IPS DF 6.9 (cell line): ENCODE measurements around the gene TNFRSF8.

Experiments used
- DNase-seq: peaks from one replicate; pipeline ENCODE4 v3.0.0-alpha.2; 2013; ENCODE audit warnings: low read depth, low spot score
- H3K27ac ChIP-seq: one replicate; pipeline ENCODE4 v1.5.1; 2013; ENCODE audit warnings: low read length, control low read depth
- H3K27me3 ChIP-seq: 2 replicates; pipeline ENCODE4 v1.6.1; 2013; ENCODE audit warnings: mild to moderate bottlenecking, low read length; ENCODE audit not compliant: control insufficient read depth, insufficient read depth
- H3K36me3 ChIP-seq: 2 replicates; pipeline ENCODE4 v1.6.1; 2013; ENCODE audit warnings: low read length; ENCODE audit not compliant: control insufficient read depth, insufficient read depth
- H3K4me1 ChIP-seq: 2 replicates; pipeline ENCODE4 v1.6.1; 2013; ENCODE audit warnings: low read length; ENCODE audit not compliant: control insufficient read depth, insufficient read depth
- H3K4me3 ChIP-seq: 2 replicates; pipeline ENCODE4 v1.5.1; 2013; ENCODE audit warnings: mild to moderate bottlenecking, low read length
- H3K9me3 ChIP-seq: 2 replicates; pipeline ENCODE4 v1.6.1; 2013; ENCODE audit warnings: low read length, inconsistent platforms; ENCODE audit not compliant: control insufficient read depth, insufficient read depth
- WGBS: extraction: QIAGEN DNeasy Blood & Tissue Kit; methylation state at CpG from one replicate; pipeline ENCODE4 v1.1.7; 2013; ENCODE audit warnings: mixed read lengths, missing lambda C conversion rate; ENCODE audit not compliant: insufficient read length, insufficient coverage; 5-methylcytosine and 5-hydroxymethylcytosine counted together

The TNFRSF8 gene

DNA sequence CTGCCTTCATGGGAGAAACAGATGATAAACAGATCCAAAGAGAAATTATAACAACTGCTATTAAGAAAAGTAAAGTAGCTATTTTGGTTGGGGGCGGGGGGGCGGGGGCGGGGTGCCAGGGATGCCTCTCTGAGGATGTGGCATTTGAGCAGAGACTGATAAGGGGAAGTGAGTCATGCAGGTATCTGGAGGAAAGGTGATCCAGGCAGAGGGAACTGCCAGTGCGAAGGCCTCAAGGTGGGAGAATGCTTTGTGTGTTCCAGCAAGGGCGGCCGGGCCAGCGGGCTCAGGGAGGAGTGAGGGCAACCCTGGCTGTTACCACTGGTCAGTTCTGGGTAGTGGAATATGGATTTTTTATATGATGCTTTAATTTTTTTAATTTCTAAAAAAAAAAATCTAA, 96.7 kb downstream of the TNFRSF8 start:
- peaks cover 3% of the 10 kb centered on the region; the same call in 1 of the 2 replicates for H3K4me1 ChIP-seq
- no peak for DNase-seq
- H3K27me3 ChIP-seq, result no peaks in the 10 kb centered on the region
- no peak overlapping the region for H3K4me3 ChIP-seq
- no peak overlapping the region for H3K27ac ChIP-seq
- H3K9me3 ChIP-seq, result no peaks in the 10 kb centered on the region
- H3K36me3 ChIP-seq, result no peaks in the 10 kb centered on the region
- WGBS, result no CpG with 5 or more reads among the region's 7 CpGs

DNA sequence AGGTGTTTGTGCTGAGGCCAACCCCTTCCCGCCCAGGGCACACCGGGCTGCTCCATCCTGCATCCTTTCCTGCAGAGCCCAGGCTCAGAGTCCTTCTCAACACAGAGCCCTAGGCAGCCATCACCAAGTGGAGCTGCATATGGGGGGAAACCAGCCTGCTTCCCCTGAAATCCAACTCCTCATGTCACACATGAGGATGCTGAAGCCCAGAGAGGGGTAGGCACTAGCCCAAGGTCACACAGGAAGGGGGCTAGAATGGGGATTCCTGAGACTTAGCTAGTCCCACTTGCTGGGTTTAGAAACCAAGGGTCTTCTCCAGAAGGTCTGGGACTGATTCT, 98.2 kb downstream of the TNFRSF8 start:
- peaks cover 3% of the 10 kb centered on the region; the same call in 1 of the 2 replicates for H3K4me1 ChIP-seq
- WGBS, result no CpG with 5 or more reads among the region's 2 CpGs
- no peaks in the 10 kb centered on the region for H3K36me3 ChIP-seq
- H3K4me3 ChIP-seq, result no peak overlapping the region
- DNase-seq, result no peak
- H3K9me3 ChIP-seq, result no peaks in the 10 kb centered on the region
- no peak overlapping the region for H3K27ac ChIP-seq
- no peaks in the 10 kb centered on the region for H3K27me3 ChIP-seq

DNA sequence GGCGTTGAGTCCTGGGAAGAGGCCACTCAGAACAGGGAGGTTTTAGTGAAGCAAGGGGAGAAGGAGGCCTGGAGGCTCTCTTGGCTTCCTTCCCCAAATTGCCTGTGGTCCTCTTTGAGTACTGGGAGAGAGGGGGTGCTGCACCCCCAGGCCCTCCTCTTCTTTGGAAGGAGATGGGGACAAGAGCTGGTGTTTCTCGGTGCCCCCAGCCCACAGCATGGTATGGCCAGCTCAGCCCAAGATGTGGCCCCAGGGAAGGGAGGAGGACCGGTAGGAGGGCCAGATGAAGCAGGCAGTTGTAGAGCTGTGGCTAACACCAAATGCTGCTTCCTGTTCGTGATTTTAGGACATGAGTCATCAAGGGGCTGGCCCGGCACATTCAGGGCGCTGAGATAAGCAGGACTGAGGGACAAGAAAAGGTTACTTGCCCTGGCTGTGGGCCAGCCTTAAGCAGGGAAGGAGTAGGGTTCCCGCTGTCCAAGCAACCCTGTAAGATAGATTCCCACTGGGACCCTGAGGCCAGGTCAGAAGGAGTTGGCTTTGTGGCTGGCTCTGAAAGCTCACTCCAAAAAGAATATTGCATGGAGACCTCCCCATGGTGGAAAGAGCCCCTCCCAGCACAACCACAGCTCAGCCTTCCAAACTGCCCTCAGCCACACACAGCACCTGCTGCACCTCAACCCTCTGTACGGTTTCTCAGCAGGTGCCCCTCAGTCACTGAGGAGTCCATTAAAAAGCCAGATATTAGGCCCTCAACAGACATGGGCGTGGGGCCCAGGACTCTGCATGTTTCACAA, 98.8 kb downstream of the TNFRSF8 start:
- no CpG with 5 or more reads among the region's 9 CpGs for WGBS
- no peaks in the 10 kb centered on the region for H3K36me3 ChIP-seq
- H3K4me1 ChIP-seq, result peaks cover 3% of the 10 kb centered on the region; the same call in 1 of the 2 replicates
- H3K27me3 ChIP-seq, result no peaks in the 10 kb centered on the region
- H3K27ac ChIP-seq, result no peak overlapping the region
- DNase-seq, result no peak
- H3K9me3 ChIP-seq, result no peaks in the 10 kb centered on the region
- H3K4me3 ChIP-seq, result no peak overlapping the region

DNA sequence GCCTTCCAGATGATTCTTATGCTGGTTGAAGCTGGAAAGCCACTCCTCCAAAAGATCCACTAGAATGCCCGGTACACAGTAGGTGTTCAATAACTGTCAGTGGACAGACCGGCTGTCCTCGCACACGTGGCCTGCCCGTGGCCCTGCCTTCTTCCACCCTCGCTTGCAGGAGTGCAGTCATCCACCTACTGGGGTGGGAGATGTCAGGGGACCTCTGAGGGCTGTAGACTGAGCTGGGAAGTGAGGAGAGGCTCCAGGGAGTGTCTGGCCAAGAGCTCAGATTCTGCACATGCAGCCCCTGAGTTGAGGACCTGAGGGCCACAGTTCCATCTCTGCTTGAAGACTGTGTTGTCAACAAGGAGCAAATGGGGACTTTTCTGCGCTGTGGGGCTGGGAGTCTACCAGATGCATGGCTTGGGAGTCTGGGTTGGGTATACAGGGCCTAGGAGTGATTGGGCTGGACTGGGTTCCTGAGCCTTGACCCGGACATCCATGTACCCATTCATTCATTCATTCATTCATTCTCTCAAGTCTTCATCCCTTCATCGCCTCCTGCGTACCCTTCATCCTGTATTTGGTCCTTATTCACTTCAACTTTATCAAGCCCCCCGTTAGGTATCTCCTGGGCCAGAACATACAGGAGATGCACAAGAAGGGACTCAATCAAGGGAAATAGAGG, 99.5 kb downstream of the TNFRSF8 start:
- no peak overlapping the region for H3K27ac ChIP-seq
- H3K4me1 ChIP-seq, result peaks cover 3% of the 10 kb centered on the region; the same call in 1 of the 2 replicates
- WGBS, result no CpG with 5 or more reads among the region's 11 CpGs
- no peak for DNase-seq
- peaks cover 3% of the 10 kb centered on the region; the same call in 1 of the 2 replicates for H3K27me3 ChIP-seq
- no peaks in the 10 kb centered on the region for H3K36me3 ChIP-seq
- H3K4me3 ChIP-seq, result no peak overlapping the region
- no peaks in the 10 kb centered on the region for H3K9me3 ChIP-seq

DNA sequence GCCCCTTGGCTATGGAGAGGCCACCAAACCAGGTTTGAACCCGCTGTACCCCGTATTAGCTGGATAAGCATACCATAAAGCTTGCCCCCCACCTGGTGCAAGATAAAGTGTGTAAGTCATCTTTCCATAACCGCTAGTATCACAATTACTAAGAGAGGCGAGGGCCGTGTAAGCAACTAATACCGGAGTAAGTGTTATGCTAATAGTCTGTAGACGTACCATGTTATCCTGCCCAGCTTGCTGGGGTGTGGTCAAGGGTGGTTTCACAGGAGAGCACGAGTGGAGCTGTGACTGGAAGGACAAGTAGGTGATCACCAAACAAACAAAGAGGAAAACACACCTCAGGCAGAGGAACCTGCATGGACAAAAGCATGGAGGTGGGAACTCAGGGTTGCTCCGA, 100.1 kb downstream of the TNFRSF8 start:
- Histone ChIP-seq H3K4me3 (no peak overlapping the region), H3K4me1 (peaks cover 1% of the 10 kb centered on the region; the same call in 1 of the 2 replicates), H3K27ac (no peak overlapping the region), H3K27me3 (peaks cover 3% of the 10 kb centered on the region; the same call in 1 of the 2 replicates), H3K9me3 (no peaks in the 10 kb centered on the region), H3K36me3 (no peaks in the 10 kb centered on the region)
- no peak for DNase-seq
- WGBS, result no CpG with 5 or more reads among the region's 9 CpGs

DNA sequence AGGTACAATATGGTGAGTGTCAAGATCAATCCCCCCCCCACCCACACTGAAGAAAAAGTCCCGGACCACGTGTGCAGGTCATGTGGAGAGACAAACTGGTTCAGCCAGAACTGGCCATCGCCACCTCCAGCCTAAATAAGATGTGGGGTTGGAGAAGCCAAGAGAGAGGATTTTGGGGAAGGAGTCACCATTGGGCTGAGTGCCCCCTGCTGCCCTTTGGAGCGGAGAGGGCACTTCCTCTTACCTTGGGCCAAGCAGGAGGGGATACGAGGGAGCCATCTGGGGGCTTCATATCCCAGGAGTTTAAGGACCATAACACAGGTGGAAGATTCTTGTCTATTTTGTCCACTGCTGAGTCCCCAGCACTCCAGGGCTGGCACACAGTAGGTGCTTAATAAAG, 101.1 kb downstream of the TNFRSF8 start:
- no CpG with 5 or more reads among the region's 5 CpGs for WGBS
- H3K36me3 ChIP-seq, result no peaks in the 10 kb centered on the region
- no peak for DNase-seq
- no peaks in the 10 kb centered on the region for H3K9me3 ChIP-seq
- peaks cover 3% of the 10 kb centered on the region; the same call in 1 of the 2 replicates for H3K27me3 ChIP-seq
- H3K4me1 ChIP-seq, result 0 out of 2 replicates have a peak, but pooled peaks cover 1% of the 10 kb centered on the region
- no peak overlapping the region for H3K27ac ChIP-seq
- H3K4me3 ChIP-seq, result no peak overlapping the region

DNA sequence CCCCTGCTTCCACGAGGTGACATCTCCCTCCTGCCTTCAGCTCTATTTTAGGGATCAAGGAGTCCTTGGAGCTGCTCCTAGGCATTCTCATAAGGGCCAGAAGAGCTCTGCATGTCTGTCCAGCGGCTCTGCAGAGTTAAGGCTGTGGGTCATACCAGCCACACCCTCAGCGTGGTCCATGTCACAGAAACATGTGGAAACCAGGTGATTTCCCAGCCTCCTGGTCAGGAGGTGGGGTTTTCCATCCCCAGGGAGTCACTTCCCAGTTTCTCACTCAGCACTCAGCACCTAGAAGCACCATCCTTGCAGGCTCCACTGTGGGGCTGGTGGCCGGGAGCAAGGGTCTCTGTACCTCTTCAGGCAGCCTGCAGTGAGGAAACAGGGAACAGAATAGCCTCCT, 102.2 kb downstream of the TNFRSF8 start:
- Histone ChIP-seq H3K36me3 (no peaks in the 10 kb centered on the region), H3K27me3 (peaks cover 3% of the 10 kb centered on the region; the same call in 1 of the 2 replicates), H3K4me3 (no peak overlapping the region), H3K4me1 (0 out of 2 replicates have a peak, but pooled peaks cover 1% of the 10 kb centered on the region), H3K9me3 (no peaks in the 10 kb centered on the region), H3K27ac (no peak overlapping the region)
- WGBS, result no CpG with 5 or more reads among the region's 4 CpGs
- no peak for DNase-seq

DNA sequence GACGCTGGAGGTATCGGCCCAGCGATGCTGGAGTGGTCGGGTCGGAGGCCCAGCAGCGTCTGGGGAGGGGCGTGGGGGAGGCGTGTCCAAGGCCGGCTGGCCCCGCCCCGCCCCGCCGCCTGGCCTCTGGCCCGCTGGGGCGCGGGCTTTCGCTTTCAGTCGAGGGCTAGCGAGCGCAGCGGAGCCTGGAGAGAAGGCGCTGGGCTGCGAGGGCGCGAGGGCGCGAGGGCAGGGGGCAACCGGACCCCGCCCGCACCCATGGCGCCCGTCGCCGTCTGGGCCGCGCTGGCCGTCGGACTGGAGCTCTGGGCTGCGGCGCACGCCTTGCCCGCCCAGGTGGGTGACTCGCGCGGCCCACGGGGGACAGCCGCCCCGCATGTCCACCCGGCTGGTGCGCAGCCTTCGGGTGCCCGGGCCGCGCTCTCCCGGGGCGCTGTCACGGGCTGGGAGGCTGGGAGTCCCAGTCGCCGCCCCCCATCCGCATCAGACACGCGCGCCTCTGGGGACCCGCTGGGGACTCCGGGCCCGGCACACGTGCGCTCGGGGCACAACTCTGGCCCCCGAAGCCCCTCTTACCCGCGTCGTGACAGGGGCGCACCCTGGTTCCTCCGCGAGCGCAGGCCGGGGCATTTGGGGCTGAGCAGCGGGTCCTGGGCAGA, 103.9 kb downstream of the TNFRSF8 start, which contains the start of gene TNFRSF1B:
TSS of gene TNFRSF1B (plus strand) at position 158 of the 659 bp plus-strand sequence. CDS start at position 259, 101 bp downstream.
- Histone ChIP-seq H3K4me1 (0 out of 2 replicates have a peak, but pooled peaks cover 1% of the 10 kb centered on the region), H3K36me3 (no peaks in the 10 kb centered on the region), H3K4me3 (peak within 1 kb of the TSS; percentile 19; the same call in 1 of the 2 replicates), H3K27me3 (peaks cover 3% of the 10 kb centered on the region; the same call in 1 of the 2 replicates), H3K27ac (no peak within 1 kb of the TSS), H3K9me3 (no peaks in the 10 kb centered on the region)
- no CpG with 5 or more reads among the region's 79 CpGs for WGBS
- DNase-seq, result peak; percentile 16

DNA sequence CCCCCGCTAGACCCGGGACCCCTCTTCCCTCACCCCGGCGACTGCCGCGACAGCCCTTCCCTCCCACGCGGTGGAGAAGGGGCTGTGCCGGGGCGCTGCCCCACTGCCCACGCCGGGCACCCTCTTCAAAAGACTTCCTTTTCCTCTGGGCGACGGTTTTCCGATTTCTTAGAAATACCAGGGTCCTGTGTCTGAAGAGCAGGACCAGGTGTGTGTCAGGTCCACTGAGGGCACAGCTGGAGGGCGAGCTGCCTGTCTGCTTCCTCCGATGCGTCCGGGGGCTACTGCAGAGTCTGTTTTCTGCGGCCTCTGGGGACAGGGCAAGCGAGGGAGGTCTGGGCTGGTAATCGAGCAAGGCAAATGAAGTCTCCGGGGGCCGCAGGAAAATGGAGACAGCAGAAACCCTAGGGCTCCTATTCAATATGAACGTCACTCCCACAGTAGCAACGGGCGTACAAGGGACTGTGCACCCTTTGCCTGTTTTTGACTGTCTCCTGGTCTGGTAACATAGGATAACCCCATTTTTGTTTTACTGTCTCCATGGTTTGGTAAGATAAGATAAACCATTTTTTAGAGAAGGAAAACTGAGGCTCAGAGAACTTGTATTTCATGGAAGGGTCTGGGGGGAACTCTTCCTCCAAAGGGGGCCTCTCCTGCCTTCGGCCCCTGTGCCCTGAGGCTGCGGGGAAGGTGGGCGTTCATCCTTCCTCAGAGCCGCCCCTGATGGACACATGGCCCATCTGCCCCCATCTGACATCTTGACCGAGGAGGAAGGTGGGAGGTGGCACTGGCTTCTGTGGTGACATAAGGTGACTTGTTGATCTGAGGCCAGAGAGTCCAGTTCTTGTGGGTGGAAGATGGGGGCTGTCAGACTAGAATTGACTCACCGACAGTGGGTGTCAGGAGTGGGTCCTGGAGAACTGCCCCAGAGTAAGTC, 104.7 kb downstream of the TNFRSF8 start:
- no peak overlapping the region for H3K27ac ChIP-seq
- no CpG with 5 or more reads among the region's 33 CpGs for WGBS
- no peaks in the 10 kb centered on the region for H3K9me3 ChIP-seq
- H3K36me3 ChIP-seq, result no peaks in the 10 kb centered on the region
- DNase-seq, result no peak
- H3K4me3 ChIP-seq, result 0 out of 2 replicates have a peak overlapping the region, but pooled peaks have one; percentile 2
- 0 out of 2 replicates have a peak, but pooled peaks cover 1% of the 10 kb centered on the region for H3K4me1 ChIP-seq
- H3K27me3 ChIP-seq, result peaks cover 3% of the 10 kb centered on the region; the same call in 1 of the 2 replicates
